ENCODE data around the gene JAK3. TPM values are rescaled to one million over a fixed set of nuclear protein-coding genes. Genes with fewer than 3 reads are reported as not detected.

The JAK3 gene
- total and polyA plus RNA-seq, 2 donors (not counting 3 experiments of a cell fraction or from before 2014, with no cell fraction given), result 3.1 to 3.8 TPM

DNA sequence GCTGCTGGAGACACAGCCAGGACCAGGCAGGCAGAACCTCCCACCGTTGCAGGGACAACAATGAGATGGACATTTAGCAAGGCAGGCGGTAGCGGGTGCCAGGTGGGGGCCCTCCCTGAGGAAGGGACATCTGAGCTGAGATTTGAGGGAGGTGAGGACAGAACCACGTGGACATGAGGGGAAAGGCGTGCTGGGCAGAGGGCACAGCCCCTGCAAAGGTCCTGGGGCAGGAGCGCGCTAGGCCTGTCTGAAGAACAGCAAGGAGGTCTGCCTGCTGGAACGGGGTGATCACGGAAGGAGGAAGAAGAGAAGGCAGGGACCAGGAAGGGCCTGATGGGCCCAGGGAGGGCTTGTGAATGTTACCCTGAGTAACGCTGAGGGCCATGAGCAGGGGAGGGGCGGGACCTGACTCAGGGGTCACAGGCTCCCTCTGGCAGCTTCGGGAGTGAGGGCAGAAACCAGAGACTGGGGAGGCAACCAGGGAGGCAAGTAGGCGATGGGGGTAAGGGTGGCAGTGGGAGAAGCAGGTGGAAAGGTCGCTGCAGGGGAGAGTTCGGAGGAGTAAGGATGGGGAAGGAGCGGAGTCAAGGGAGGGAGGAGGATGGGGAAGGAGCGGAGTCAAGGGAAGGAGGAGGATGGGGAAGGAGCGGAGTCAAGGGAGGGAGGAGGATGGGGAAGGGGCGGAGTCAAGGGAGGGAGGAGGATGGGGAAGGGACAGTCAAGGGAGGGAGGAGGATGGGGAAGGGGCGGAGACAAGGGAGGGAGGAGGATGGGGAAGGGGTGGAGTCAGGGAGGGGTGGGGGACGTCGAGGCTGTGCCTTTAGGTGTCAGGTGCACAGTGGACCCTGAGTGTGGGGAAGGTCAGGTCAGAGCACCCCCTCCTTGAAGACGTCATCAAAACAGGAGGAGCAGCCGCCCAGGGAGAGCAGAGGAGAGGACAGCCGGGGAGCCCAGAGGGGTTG lies 68.5 kb downstream of the JAK3 start:
- H3K4me3 ChIP-seq (replicated peaks in 1 of 3; ENCODE audit: insufficient read depth in 1 of 3, low read depth in 1 of 3, low read length in 3 of 3), result no peak overlapping the region
- H3K9ac ChIP-seq (replicated peaks; ENCODE audit: extremely low read depth, insufficient read depth, low read length), result no peak overlapping the region
- dilution Hi-C loops (cut with MboI; ENCODE audit: extremely low pct_ligation_motif_present, low sequenced_read_pairs) (no loop called here), intact Hi-C loops (cut with micrococcal nuclease) (loop anchor here (5.0 kb wide), 1 partner anchor 327 kb away; no protein-coding TSS in a partner anchor)
- H3K27me3 ChIP-seq (ENCODE audit: control insufficient read depth in 2 of 2, insufficient read depth in 2 of 2, low read length in 2 of 2), result no peaks in the 10 kb centered on the region
- POLR2A ChIA-PET, result interaction anchor here (0.9 kb wide), 1 partner anchor 80 kb away, joined by 3 read pairs; the partner anchor contains the start of gene RPL18A
- no peaks in the 10 kb centered on the region for H3K9me1 ChIP-seq (replicated peaks; ENCODE audit: control insufficient read depth, extremely low read depth, insufficient read depth, low read length)
- no TSS peak for BruUV-seq (replicated peaks)
- H3K36me3 ChIP-seq (ENCODE audit: control insufficient read depth in 2 of 2, extremely low read depth in 1 of 2, insufficient read depth in 2 of 2, low read length in 2 of 2), result no peaks in the 10 kb centered on the region
- no peaks in the 10 kb centered on the region for H3K9me3 ChIP-seq (replicated peaks; ENCODE audit: control insufficient read depth, insufficient read depth, low read length)
- H3K4me1 ChIP-seq (ENCODE audit: control insufficient read depth, extremely low read depth, insufficient read depth, low read length), result no peaks in the 10 kb centered on the region
- no peaks in the 10 kb centered on the region for H4K20me1 ChIP-seq (replicated peaks; ENCODE audit: control insufficient read depth, extremely low read depth, insufficient read depth, low read length)
- peak overlapping the region; percentile 75 for H2AFZ ChIP-seq (ENCODE audit: low read depth, low read length)
- no peak overlapping the region for H3K27ac ChIP-seq (ENCODE audit: insufficient read depth, low read depth, low read length)
- CTCF ChIA-PET, result interaction anchor here (1.0 to 1.6 kb wide), 3 partner anchors 11 to 80 kb away, joined by 3 to 5 read pairs (median 3); partner anchors contain the start of gene RPL18A
- TF ChIP-seq EZH2 (IDR thresholded peaks at IDR 0.05; ENCODE audit: borderline replicate concordance, low read depth, low read length, severe bottlenecking) (no peak), POLR2AphosphoS5 (IDR thresholded peaks at IDR 0.05; ENCODE audit: insufficient read depth, low read depth, low read length) (no peak), MYC (IDR thresholded peaks at IDR 0.05; ENCODE audit: low read depth, low read length) (no peak), POLR2A (IDR thresholded peaks at IDR 0.05; ENCODE audit: low read depth, low read length) (no peak), JUN (IDR thresholded peaks at IDR 0.05; ENCODE audit: borderline replicate concordance, insufficient read depth, insufficient read length, low read depth) (no peak), CTCF (IDR thresholded peaks at IDR 0.05; ENCODE audit: extremely low read depth in 1 of 2, insufficient read depth in 1 of 2, low read depth in 1 of 2, low read length in 2 of 2) (no peak), GATA2 (IDR thresholded peaks at IDR 0.05; ENCODE audit: insufficient read depth, insufficient read length, low read depth, low read length) (no peak), FOS (IDR thresholded peaks at IDR 0.05; ENCODE audit: borderline replicate concordance, insufficient read depth, low read length) (no peak)
- TF ChIP-seq, protein P1, sequence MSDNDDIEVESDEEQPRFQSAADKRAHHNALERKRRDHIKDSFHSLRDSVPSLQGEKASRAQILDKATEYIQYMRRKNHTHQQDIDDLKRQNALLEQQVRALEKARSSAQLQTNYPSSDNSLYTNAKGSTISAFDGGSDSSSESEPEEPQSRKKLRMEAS (IDR thresholded peaks at IDR 0.05; ENCODE audit: insufficient read depth, insufficient read length), result no peak
- no peak for DNase-seq (ENCODE audit: low read depth, low spot score)
- H3K4me2 ChIP-seq (ENCODE audit: insufficient read depth, low read length), result peak overlapping the region; percentile 1
- H3K79me2 ChIP-seq (ENCODE audit: control insufficient read depth, insufficient read depth, low read length), result no peaks in the 10 kb centered on the region
- peak; percentile 67 for FAIRE-seq

Data from endothelial cell of umbilical vein (primary cell).